ENCODE measurements around the gene TTC29.

Gene TTC29

GRCh38 chr4:146969126-146969525 is 23.5 kb upstream of the TTC29 start:
- no peak overlapping the region for H3K27ac ChIP-seq
- TF ChIP-seq ZFX (IDR thresholded peaks at IDR 0.05; ENCODE audit: borderline replicate concordance) (no peak), CTCF (IDR thresholded peaks at IDR 0.05) (no peak)

GRCh38 chr4:146960634-146961033 is 15.0 kb upstream of the TTC29 start:
- peak overlapping the region; percentile 53 for H3K27ac ChIP-seq

DNA sequence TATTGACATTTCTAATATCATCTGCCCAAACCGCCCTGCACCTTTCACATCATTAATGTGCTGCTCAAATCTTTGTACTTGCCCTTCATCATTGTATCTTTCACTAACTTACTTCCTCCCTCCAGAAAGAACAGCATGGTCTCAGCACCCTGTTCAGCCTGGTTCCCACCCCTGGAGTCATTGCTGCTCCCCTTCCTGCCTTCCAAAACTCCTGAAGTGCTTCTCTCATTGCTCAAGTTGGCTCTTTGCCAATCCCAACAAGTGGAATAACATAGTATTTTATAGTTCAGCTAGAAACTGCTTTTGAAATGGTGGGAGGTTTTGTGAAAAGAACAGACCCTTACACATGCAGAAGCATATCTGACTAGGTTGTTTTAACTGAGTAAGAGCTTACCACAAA is 14.0 kb upstream of the TTC29 start:
- H3K27ac ChIP-seq = no peak overlapping the region
- TF ChIP-seq ZFX (IDR thresholded peaks at IDR 0.05; ENCODE audit: borderline replicate concordance) (no peak), CTCF (IDR thresholded peaks at IDR 0.05) (no peak)

More at GRCh38 chr4:146960634-146961033, 15.0 kb upstream of the TTC29 start:
- TF ChIP-seq CTCF (IDR thresholded peaks at IDR 0.05) (no peak), ZFX (IDR thresholded peaks at IDR 0.05; ENCODE audit: borderline replicate concordance) (no peak)

DNA sequence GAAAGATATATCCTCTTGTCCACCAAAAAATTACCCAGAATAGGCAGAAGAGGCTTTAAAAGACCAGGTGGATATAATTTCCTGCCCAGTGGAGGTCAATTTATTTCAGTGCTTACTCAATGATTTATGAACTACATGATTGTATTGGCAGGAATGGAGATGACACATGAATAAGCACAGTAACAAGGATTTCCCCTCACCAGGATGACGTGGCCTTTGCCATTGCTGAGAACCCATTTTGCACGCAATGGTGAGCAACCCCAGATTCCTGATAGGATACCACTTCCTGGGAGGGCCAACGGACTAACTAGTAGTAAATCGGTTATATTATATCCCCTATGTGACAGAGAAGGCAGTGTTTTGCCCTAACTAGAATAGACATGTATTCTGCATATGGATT is 11.6 kb upstream of the TTC29 start:
- H3K27ac ChIP-seq = no peak overlapping the region
- TF ChIP-seq ZFX (IDR thresholded peaks at IDR 0.05; ENCODE audit: borderline replicate concordance) (no peak), CTCF (IDR thresholded peaks at IDR 0.05) (no peak)

DNA sequence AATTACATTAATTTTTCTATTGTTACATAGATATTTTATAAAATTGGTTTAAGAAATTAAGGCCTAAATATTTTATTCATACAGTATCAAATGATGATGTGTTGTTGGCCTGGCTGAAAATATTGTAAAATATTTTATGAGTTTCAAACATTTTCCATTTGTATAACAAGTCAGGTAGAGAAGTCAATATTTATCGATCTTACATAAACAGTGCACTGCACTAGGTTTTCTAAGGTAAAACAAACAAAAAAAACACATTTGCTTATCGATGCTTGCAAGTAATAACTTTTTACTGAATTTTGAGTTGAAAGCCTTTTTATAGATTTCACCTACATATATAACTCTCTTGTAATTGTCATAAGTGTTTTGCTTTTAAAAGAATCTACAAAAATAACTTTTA is 7.2 kb upstream of the TTC29 start:
- TF ChIP-seq ZFX (IDR thresholded peaks at IDR 0.05; ENCODE audit: borderline replicate concordance) (no peak), CTCF (IDR thresholded peaks at IDR 0.05) (no peak)
- H3K27ac ChIP-seq = no peak overlapping the region

- H3K27ac ChIP-seq = no peak overlapping the region
- TF ChIP-seq ZFX (IDR thresholded peaks at IDR 0.05; ENCODE audit: borderline replicate concordance) = no peak
Observed at GRCh38 chr4:146949559-146949958, 3.9 kb upstream of the TTC29 start.

DNA sequence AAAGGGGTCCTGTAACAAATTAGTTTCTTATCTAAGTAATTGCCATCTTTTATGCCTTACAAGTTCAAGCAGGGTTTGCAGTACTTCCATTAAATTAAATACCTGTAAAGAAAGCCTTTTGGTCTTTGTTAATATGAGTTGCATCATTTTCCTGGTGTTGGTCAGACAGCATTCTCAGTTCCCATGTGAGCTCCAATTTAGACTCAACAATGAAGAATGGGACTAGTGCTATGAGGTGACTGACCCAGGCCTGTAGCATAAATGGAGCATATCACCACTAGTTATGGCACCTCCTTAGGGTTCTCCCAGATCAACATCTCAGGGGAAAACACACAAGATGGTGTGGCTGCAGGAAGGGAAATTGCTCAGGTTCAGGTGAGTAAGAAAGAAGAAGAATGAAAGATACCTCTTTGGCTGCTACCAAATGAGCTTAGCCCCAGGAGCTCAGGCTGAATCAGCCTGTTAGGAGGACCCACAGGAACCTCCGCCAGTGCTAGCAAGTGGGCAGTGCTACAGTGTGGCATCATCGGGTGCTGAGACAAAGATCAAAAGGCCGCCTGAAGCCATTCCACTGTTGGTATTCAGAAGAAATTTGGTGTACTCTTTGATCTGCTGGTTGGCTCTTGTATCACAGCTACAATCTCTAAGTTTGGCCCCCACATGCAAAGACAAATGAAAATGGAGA is 1.8 kb downstream of the TTC29 start:
- H3K27ac ChIP-seq = no peak overlapping the region

More for the DNA sequence above, 1.8 kb downstream of the TTC29 start:
- TF ChIP-seq CTCF (IDR thresholded peaks at IDR 0.05) = no peak
- no peak for TF ChIP-seq ZFX (IDR thresholded peaks at IDR 0.05; ENCODE audit: borderline replicate concordance)
